H1 (cell line): ENCODE results near the gene ZC3H8. TPM values are rescaled to one million over a fixed set of nuclear protein-coding genes. Genes with fewer than 3 reads are reported as not detected.

ENCODE experiments used
- CTCF ChIA-PET: fragments of 300-600 bp; sonication (Branson Sonifier 250); formaldehyde crosslinking; loops from one replicate; lab custom pipeline; 2021; ENCODE audit not compliant: partially characterized antibody; lab: Charles Lee
- POLR2A ChIA-PET: fragments of 300-600 bp; sonication (Branson Sonifier 250); formaldehyde crosslinking; loops from one replicate; lab custom pipeline; 2021; ENCODE audit warnings: inconsistent platforms; ENCODE audit not compliant: partially characterized antibody; lab: Charles Lee
- DNase-seq, 2 experiments: peaks; one replicate each; pipeline versions ENCODE4 v3.0.0 to v3.0.0-alpha.2; 2010 to 2022; ENCODE audit warnings: low spot score in 2 of 2, low read depth in 1 of 2, mixed read lengths in 1 of 2
- FAIRE-seq: peaks from 2 replicates; lab custom pipeline; 2011; peaks lifted over from hg19 to GRCh38; lab: Jason Lieb, UNC
- H2AFZ ChIP-seq: 2 replicates; pipeline ENCODE4 v1.8.1; 2012; ENCODE audit warnings: low read length, inconsistent platforms
- H2AK5ac ChIP-seq: 2 replicates; pipeline ENCODE4 v1.6.1; 2013; ENCODE audit warnings: low read depth, low read length
- H2BK120ac ChIP-seq: replicated peaks from 2 replicates; pipeline ENCODE3; 2013; ENCODE audit warnings: low read depth, low read length, inconsistent platforms
- H2BK12ac ChIP-seq: 2 replicates; pipeline ENCODE4 v1.6.1; 2013; ENCODE audit warnings: low read depth, low read length
- H2BK15ac ChIP-seq: 2 replicates; pipeline ENCODE4 v1.6.1; 2013; ENCODE audit warnings: low read length
- H2BK20ac ChIP-seq: 2 replicates; pipeline ENCODE4 v1.6.1; 2013; ENCODE audit warnings: low read length
- H2BK5ac ChIP-seq: 2 replicates; pipeline ENCODE4 v1.6.1; 2013; ENCODE audit warnings: low read depth, low read length
- H3K14ac ChIP-seq: 2 replicates; pipeline ENCODE4 v1.6.1; 2013; ENCODE audit warnings: inconsistent platforms; ENCODE audit not compliant: insufficient read length
- H3K18ac ChIP-seq: 2 replicates; pipeline ENCODE4 v1.6.1; 2013; ENCODE audit warnings: low read length; ENCODE audit errors: extremely low read depth
- H3K23ac ChIP-seq: 2 replicates; pipeline ENCODE4 v1.6.1; 2013; ENCODE audit warnings: inconsistent platforms; ENCODE audit not compliant: insufficient read length
- H3K23me2 ChIP-seq: 2 replicates; pipeline ENCODE4 v1.6.1; 2013; ENCODE audit warnings: low read depth, low read length
- H3K27ac ChIP-seq: 2 replicates; pipeline ENCODE4 v1.6.1; 2011; ENCODE audit warnings: low read depth, low read length, inconsistent platforms
- H3K27me3 ChIP-seq, 4 experiments: replicated peaks in 1 of 4; 1 replicate in 1 of 4; 2 replicates in 3 of 4; pipeline versions ENCODE4 v1.6.1 to v1.8.1; 2011 to 2013; ENCODE audit warnings: low read length in 3 of 4, mild to moderate bottlenecking in 3 of 4, inconsistent platforms in 2 of 4, mixed read lengths in 2 of 4, moderate library complexity in 1 of 4; ENCODE audit not compliant: control insufficient read depth in 3 of 4, insufficient read depth in 3 of 4; ENCODE audit errors: extremely low read depth in 1 of 4
- H3K36me3 ChIP-seq, 4 experiments: 2 replicates each; pipeline versions ENCODE4 v1.6.1 to v1.8.1; 2011 to 2013; ENCODE audit warnings: mild to moderate bottlenecking in 4 of 4, low read length in 3 of 4, moderate library complexity in 2 of 4, control low read depth in 1 of 4, inconsistent platforms in 1 of 4; ENCODE audit not compliant: insufficient read depth in 4 of 4, control insufficient read depth in 2 of 4
- H3K4ac ChIP-seq: replicated peaks from 2 replicates; pipeline ENCODE3; 2013; ENCODE audit warnings: low read length, low read depth, mixed read lengths, inconsistent platforms; ENCODE audit not compliant: insufficient read length
- H3K4me1 ChIP-seq, 4 experiments: replicated peaks in 1 of 4; 1 replicate in 1 of 4; 2 replicates in 3 of 4; pipeline versions ENCODE4 v1.6.1 to v1.8.1; 2011 to 2013; ENCODE audit warnings: low read length in 3 of 4, inconsistent platforms in 2 of 4, mixed read lengths in 1 of 4; ENCODE audit not compliant: insufficient read depth in 4 of 4, control insufficient read depth in 3 of 4
- H3K4me2 ChIP-seq, 2 experiments: 2 replicates each; pipeline versions ENCODE4 v1.6.1 to v1.8.1; 2011 to 2013; ENCODE audit warnings: low read depth in 2 of 2, low read length in 2 of 2, control low read depth in 1 of 2, inconsistent platforms in 1 of 2, mild to moderate bottlenecking in 1 of 2; ENCODE audit not compliant: insufficient read depth in 1 of 2
- H3K4me3 ChIP-seq, 4 experiments: fragments of 200-600, 300-600 bp in 1 of 4; sonication (generic), shearing (Covaris generic), sonication (Bioruptor Twin) in 1 of 4; 2 replicates each; pipeline versions ENCODE4 v1.5.1 to v1.8.1; 2011 to 2016; ENCODE audit warnings: low read length in 4 of 4, low read depth in 3 of 4, control low read depth in 2 of 4, inconsistent platforms in 2 of 4, mild to moderate bottlenecking in 2 of 4, mixed read lengths in 1 of 4, moderate library complexity in 1 of 4; ENCODE audit not compliant: insufficient read depth in 2 of 4; ENCODE audit errors: extremely low read depth in 1 of 4
- H3K56ac ChIP-seq: replicated peaks from 2 replicates; pipeline ENCODE3; 2013; ENCODE audit warnings: low read depth, mild to moderate bottlenecking, mixed read lengths, low read length, inconsistent platforms; ENCODE audit not compliant: insufficient read length
- H3K79me1 ChIP-seq: 2 replicates; pipeline ENCODE4 v1.6.1; 2013; ENCODE audit warnings: low read depth, low read length, control low read depth
- H3K79me2 ChIP-seq, 2 experiments: 2 replicates each; pipeline versions ENCODE4 v1.6.1 to v1.8.1; 2012 to 2013; ENCODE audit warnings: low read length in 2 of 2, mild to moderate bottlenecking in 2 of 2, inconsistent platforms in 1 of 2; ENCODE audit not compliant: insufficient read depth in 2 of 2, control insufficient read depth in 1 of 2
- H3K9ac ChIP-seq, 4 experiments: replicated peaks in 1 of 4; 1 replicate in 1 of 4; 2 replicates in 3 of 4; pipeline versions ENCODE4 v1.6.1 to v1.8.1; 2011 to 2013; ENCODE audit warnings: low read depth in 3 of 4, low read length in 3 of 4, control low read depth in 2 of 4, mild to moderate bottlenecking in 2 of 4, moderate library complexity in 2 of 4, inconsistent platforms in 1 of 4; ENCODE audit errors: extremely low read depth in 1 of 4
- H3K9me3 ChIP-seq, 2 experiments: 2 replicates each; pipeline versions ENCODE4 v1.6.1 to v1.8.1; 2012 to 2013; ENCODE audit warnings: mild to moderate bottlenecking in 2 of 2, moderate library complexity in 2 of 2, control low read depth in 1 of 2, inconsistent platforms in 1 of 2, low read depth in 1 of 2, low read length in 1 of 2, mixed read lengths in 1 of 2; ENCODE audit not compliant: insufficient read depth in 2 of 2
- H4K20me1 ChIP-seq, 2 experiments: replicated peaks in 1 of 2; 2 replicates each; pipeline versions ENCODE3 to v1.8.1; 2011 to 2013; ENCODE audit warnings: inconsistent platforms in 2 of 2, low read length in 2 of 2, mild to moderate bottlenecking in 1 of 2; ENCODE audit not compliant: insufficient read depth in 2 of 2, control insufficient read depth in 1 of 2
- H4K5ac ChIP-seq: 2 replicates; pipeline ENCODE4 v1.6.1; 2013; ENCODE audit warnings: low read length, low read depth, mixed read lengths, inconsistent platforms; ENCODE audit not compliant: insufficient read length
- H4K8ac ChIP-seq: 2 replicates; pipeline ENCODE4 v1.8.0; 2013; ENCODE audit warnings: mild to moderate bottlenecking, moderate library complexity, low read length, inconsistent platforms; ENCODE audit not compliant: insufficient read depth; ENCODE audit errors: extremely low read depth
- H4K91ac ChIP-seq: replicated peaks from 2 replicates; pipeline ENCODE3; 2013; ENCODE audit warnings: low read length, mixed read lengths, inconsistent platforms; ENCODE audit not compliant: insufficient read length
- CREB1 ChIP-seq: IDR thresholded peaks from 2 replicates; pipeline ENCODE4 v1.6.1; 2012; ENCODE audit warnings: inconsistent platforms
- KDM5A ChIP-seq: fragments of 200-600 bp; IDR thresholded peaks from 2 replicates; pipeline ENCODE4 v1.7.1; 2012; ENCODE audit warnings: mild to moderate bottlenecking, low read length, inconsistent platforms, mixed read lengths
- MAFK ChIP-seq: IDR thresholded peaks from 2 replicates; pipeline ENCODE4 v1.6.1; 2012; ENCODE audit warnings: low read depth, mild to moderate bottlenecking, improper control_type of control experiment, low read length
- RAD21 ChIP-seq, 2 experiments: IDR thresholded peaks in 1 of 2; conservative IDR thresholded peaks in 1 of 2; 2 replicates each; pipeline ENCODE4 v1.6.1; 2011; ENCODE audit warnings: low read depth in 2 of 2, low read length in 2 of 2, improper control_type of control experiment in 1 of 2, inconsistent platforms in 1 of 2, mild to moderate bottlenecking in 1 of 2, moderate library complexity in 1 of 2
- RFX5 ChIP-seq: IDR thresholded peaks from 2 replicates; pipeline ENCODE4 v1.6.1; 2011; ENCODE audit warnings: low read depth, low read length, improper control_type of control experiment, borderline replicate concordance
- SP4 ChIP-seq: IDR thresholded peaks from 2 replicates; pipeline ENCODE4 v1.6.1; 2012; ENCODE audit warnings: low read length, inconsistent platforms
- TAF1 ChIP-seq: IDR thresholded peaks from 2 replicates; pipeline ENCODE4 v1.6.1; 2011; ENCODE audit warnings: mild to moderate bottlenecking, low read depth, low read length
- TAF7 ChIP-seq: optimal IDR thresholded peaks from 2 replicates; pipeline ENCODE3; 2011; ENCODE audit warnings: low read depth, mild to moderate bottlenecking, inconsistent platforms, low read length, moderate library complexity, borderline replicate concordance
- WGBS, 2 experiments: shearing (Covaris generic) in 1 of 2; methylation state at CpG; one replicate each; pipeline versions ENCODE4 v1.1.6 to v1.1.7; 2013 to 2015; ENCODE audit warnings: low lambda C conversion rate in 2 of 2, mixed read lengths in 2 of 2, inconsistent platforms in 1 of 2, low coverage in 1 of 2, missing lambda C conversion rate in 1 of 2; ENCODE audit not compliant: insufficient replicate concordance in 2 of 2, insufficient coverage in 1 of 2, insufficient read length in 1 of 2; ENCODE audit errors: extremely low coverage in 1 of 2, missing lambda C conversion rate in 1 of 2; 5-methylcytosine and 5-hydroxymethylcytosine counted together
- polyA plus RNA-seq, 7 experiments: library from polyadenylated mRNA; depleted of rRNA in 3 of 7; stranded (reverse) in 5 of 7; unstranded in 2 of 7; fragments of >200 nt in 5 of 7; fragments of 200-250 nt in 2 of 7; gene quantifications; 1 replicate in 5 of 7; 2 replicates in 1 of 7; 4 replicates in 1 of 7; pipeline versions ENCODE4 v1.2.1 to v1.2.3, GENCODE V29; 2011 to 2013; ENCODE audit warnings: missing spikeins in 2 of 7, mixed read lengths in 2 of 7
- total RNA-seq: library from RNA; stranded (reverse); fragmentation: NEBNext Ultra II Directional; extraction: Animal tissue kit (Norgen Biotek cat#: 25700); gene quantifications from 2 replicates; pipeline ENCODE4 v1.2.1, GENCODE V29; 2021
- TF ChIP-seq, protein P1 (sequence below): IDR thresholded peaks from 2 replicates; pipeline ENCODE4 v1.6.1; 2012; ENCODE audit warnings: low read length, inconsistent platforms
- TF ChIP-seq, protein P2 (sequence below): IDR thresholded peaks from 2 replicates; pipeline ENCODE4 v1.6.1; 2011; ENCODE audit warnings: low read depth, mild to moderate bottlenecking, low read length; ENCODE audit not compliant: insufficient read depth
- TF ChIP-seq, protein P3 (sequence below): IDR thresholded peaks from 2 replicates; pipeline ENCODE4 v1.6.1; 2012; ENCODE audit warnings: inconsistent platforms

ZC3H8 gene
- total and polyA plus RNA-seq, 2 of the 8 experiments (the other 6 are each of a cell fraction or from before 2014, with no cell fraction given), result 1.9 to 7.1 TPM

DNA sequence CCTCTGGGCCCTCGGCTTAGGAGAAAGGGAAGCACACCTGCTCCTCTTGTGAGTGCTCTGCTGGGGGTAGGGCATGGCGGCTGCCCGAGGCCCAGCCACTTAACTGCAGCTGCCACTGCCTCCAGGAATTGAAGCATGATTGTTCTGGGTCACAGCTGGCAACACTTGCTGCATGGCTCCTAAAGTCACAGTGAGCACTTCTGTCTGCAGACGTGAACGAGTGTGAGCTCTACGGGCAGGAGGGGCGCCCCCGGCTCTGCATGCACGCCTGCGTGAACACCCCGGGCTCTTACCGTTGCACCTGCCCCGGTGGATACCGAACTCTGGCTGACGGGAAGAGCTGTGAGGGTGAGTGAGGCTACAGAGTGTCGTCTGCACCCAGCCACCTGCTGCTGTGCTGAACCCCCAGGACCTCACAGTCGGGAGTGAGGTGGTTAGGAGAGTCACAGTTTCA, 72.2 kb downstream of the ZC3H8 start:
- Histone ChIP-seq H2BK5ac (no peak overlapping the region), H3K4ac (no peak overlapping the region), H3K27ac (no peak overlapping the region), H3K4me1 (peaks cover 0 to 4% (median 3%) of the 10 kb centered on the region in 4 experiments; a peak in 4 of 7 replicates), H2AFZ (no peak overlapping the region), H3K79me2 (no peaks in the 10 kb centered on the region), H4K8ac (no peak overlapping the region), H4K91ac (no peak overlapping the region), H2BK120ac (no peak overlapping the region), H3K79me1 (no peaks in the 10 kb centered on the region), H3K36me3 (no peaks in the 10 kb centered on the region), H4K20me1 (no peaks in the 10 kb centered on the region), H3K9ac (no peak overlapping the region), H3K18ac (no peak overlapping the region; the same call in 1 of the 2 replicates), H3K23me2 (peaks cover 7% of the 10 kb centered on the region; the same call in 1 of the 2 replicates), H2AK5ac (no peak overlapping the region), H4K5ac (no peak overlapping the region), H3K14ac (no peak overlapping the region), H2BK15ac (no peak overlapping the region), H3K4me3 (no peak overlapping the region), H3K4me2 (no peak overlapping the region; a peak in 1 of 4 replicates), H3K56ac (no peak overlapping the region), H2BK20ac (no peak overlapping the region), H3K23ac (no peak overlapping the region), H3K27me3 (peaks cover 2 to 20% (median 14%) of the 10 kb centered on the region in 4 experiments; a peak in 6 of 7 replicates), H2BK12ac (no peak overlapping the region), H3K9me3 (peaks cover 0 to 9% of the 10 kb centered on the region in 2 experiments; a peak in 1 of 4 replicates)
- ChIA-PET POLR2A (interaction anchor here (1.3 kb wide), 1 partner anchor 72 kb away, joined by 4 read pairs; the partner anchor contains the start of gene ZC3H8), CTCF (interaction anchor here (1.0 to 2.3 kb wide), 7 partner anchors 8 to 162 kb away, joined by 3 to 8 read pairs (median 4); partner anchors contain the start of gene FBLN7)
- no peak for DNase-seq
- WGBS, 2 experiments, result 82% methylated on average over 15 of the region's 17 CpGs; no CpG with 5 or more reads in 1 of the 2 experiments
- FAIRE-seq, result no peak
- TF ChIP-seq, protein P1, sequence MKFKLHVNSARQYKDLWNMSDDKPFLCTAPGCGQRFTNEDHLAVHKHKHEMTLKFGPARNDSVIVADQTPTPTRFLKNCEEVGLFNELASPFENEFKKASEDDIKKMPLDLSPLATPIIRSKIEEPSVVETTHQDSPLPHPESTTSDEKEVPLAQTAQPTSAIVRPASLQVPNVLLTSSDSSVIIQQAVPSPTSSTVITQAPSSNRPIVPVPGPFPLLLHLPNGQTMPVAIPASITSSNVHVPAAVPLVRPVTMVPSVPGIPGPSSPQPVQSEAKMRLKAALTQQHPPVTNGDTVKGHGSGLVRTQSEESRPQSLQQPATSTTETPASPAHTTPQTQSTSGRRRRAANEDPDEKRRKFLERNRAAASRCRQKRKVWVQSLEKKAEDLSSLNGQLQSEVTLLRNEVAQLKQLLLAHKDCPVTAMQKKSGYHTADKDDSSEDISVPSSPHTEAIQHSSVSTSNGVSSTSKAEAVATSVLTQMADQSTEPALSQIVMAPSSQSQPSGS, result no peak
- TF ChIP-seq RFX5, result no peak
- TF ChIP-seq MAFK, result no peak
- TF ChIP-seq TAF1, result no peak
- TF ChIP-seq RAD21 (IDR thresholded peaks at IDR 0.05 in 1 of 2, conservative IDR thresholded peaks at IDR 0.05 in 1 of 2; ENCODE audit: low read depth in 2 of 2, low read length in 2 of 2), result no peak
- TF ChIP-seq CREB1, result no peak
- TF ChIP-seq, protein P2, sequence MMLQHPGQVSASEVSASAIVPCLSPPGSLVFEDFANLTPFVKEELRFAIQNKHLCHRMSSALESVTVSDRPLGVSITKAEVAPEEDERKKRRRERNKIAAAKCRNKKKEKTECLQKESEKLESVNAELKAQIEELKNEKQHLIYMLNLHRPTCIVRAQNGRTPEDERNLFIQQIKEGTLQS, result no peak
- TF ChIP-seq, protein P3, sequence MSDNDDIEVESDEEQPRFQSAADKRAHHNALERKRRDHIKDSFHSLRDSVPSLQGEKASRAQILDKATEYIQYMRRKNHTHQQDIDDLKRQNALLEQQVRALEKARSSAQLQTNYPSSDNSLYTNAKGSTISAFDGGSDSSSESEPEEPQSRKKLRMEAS, result no peak
- TF ChIP-seq SP4, result no peak
- TF ChIP-seq TAF7, result no peak
- no peak for TF ChIP-seq KDM5A
